GM21381 (cell line): Measurements from ENCODE around the gene MSANTD1.

ENCODE experiments used
- ATAC-seq: cut with Tn5 transposase; IDR thresholded peaks from one replicate; pipeline ENCODE4 v1.9.1; 2021; ENCODE audit warnings: mild to moderate bottlenecking, moderate library complexity; ENCODE audit not compliant: unreplicated experiment

The MSANTD1 gene

GRCh38 chr4:3286335-3287175 is 37.6 kb downstream of the MSANTD1 start:
- ATAC-seq: no peak

GRCh38 chr4:3287271-3287971 is 38.5 kb downstream of the MSANTD1 start:
- no peak for ATAC-seq

- no peak for ATAC-seq
These were observed 39.1 kb downstream of the MSANTD1 start for GRCh38 chr4:3287972-3288570.

- no peak for ATAC-seq
These were observed 39.7 kb downstream of the MSANTD1 start for GRCh38 chr4:3288571-3289094.

GRCh38 chr4:3290476-3290875 is 41.5 kb downstream of the MSANTD1 start:
- no peak for ATAC-seq

- ATAC-seq: no peak
These were observed 41.9 kb downstream of the MSANTD1 start for GRCh38 chr4:3290889-3291321.

- no peak for ATAC-seq
These were observed 42.5 kb downstream of the MSANTD1 start for GRCh38 chr4:3291411-3291968.

GRCh38 chr4:3291969-3292570 is 43.1 kb downstream of the MSANTD1 start:
- peak; percentile 21 for ATAC-seq

GRCh38 chr4:3292571-3293400 is 43.8 kb downstream of the MSANTD1 start, which contains the start of gene RGS12:
RGS12 (plus strand) TSS chr4:3293021; CDS start chr4:3316171, 23,150 bp downstream.
- peak; percentile 88 for ATAC-seq

GRCh38 chr4:3293401-3294391 is 44.7 kb downstream of the MSANTD1 start:
- ATAC-seq: no peak

GRCh38 chr4:3294401-3295241 is 45.7 kb downstream of the MSANTD1 start:
- ATAC-seq: no peak

- no peak for ATAC-seq
These were observed 47.1 kb downstream of the MSANTD1 start for GRCh38 chr4:3295837-3296624.

- no peak for ATAC-seq
These were observed 47.7 kb downstream of the MSANTD1 start for GRCh38 chr4:3296651-3297050.

- no peak for ATAC-seq
These were observed 48.3 kb downstream of the MSANTD1 start for GRCh38 chr4:3297066-3297859.

- no peak for ATAC-seq
These were observed 50.4 kb downstream of the MSANTD1 start for GRCh38 chr4:3299122-3299975.
